ENCODE data around the gene PLXNA3. TPM values are rescaled to one million over a fixed set of nuclear protein-coding genes. Genes with fewer than 3 reads are reported as not detected.

The PLXNA3 gene
- total and polyA plus RNA-seq, 2 donors (not counting 1 experiment from before 2014, with no cell fraction given): 17.8 to 18.4 TPM

- Histone ChIP-seq H3K4me3 (replicated peaks in 1 of 4; ENCODE audit: control extremely low read depth in 1 of 4, insufficient read depth in 1 of 4, low read depth in 3 of 4, low read length in 4 of 4) (peak overlapping the region in 3 of 4 experiments; percentile 60 to 70 (median 69)), H3K4me1 (ENCODE audit: control insufficient read depth, extremely low read depth, insufficient read depth, low read length) (no peaks in the 10 kb centered on the region), H3K79me2 (ENCODE audit: control insufficient read depth, insufficient read depth, low read length) (peaks cover 14% of the 10 kb centered on the region), H3K27me3 (ENCODE audit: control insufficient read depth, insufficient read depth, low read length) (no peaks in the 10 kb centered on the region), H3K36me3 (ENCODE audit: control insufficient read depth, insufficient read depth, low read length) (peaks cover 3% of the 10 kb centered on the region), H3K4me2 (ENCODE audit: extremely low read depth, insufficient read depth, low read length) (peak overlapping the region; percentile 77), H2AFZ (ENCODE audit: low read length) (no peak overlapping the region), H3K27ac (ENCODE audit: insufficient read depth, low read length) (no peak overlapping the region), H3K9ac (ENCODE audit: insufficient read depth, low read length) (no peak overlapping the region), H4K20me1 (ENCODE audit: control insufficient read depth, extremely low read depth, insufficient read depth, low read length) (no peaks in the 10 kb centered on the region), H3K9me3 (ENCODE audit: control insufficient read depth, insufficient read depth, low read depth, low read length) (no peaks in the 10 kb centered on the region)
- no peak for DNase-seq (ENCODE audit: low read depth in 2 of 2)
- no peak for TF ChIP-seq EZH2 (IDR thresholded peaks at IDR 0.05; ENCODE audit: low read length, missing control alignments)
- no peak for TF ChIP-seq CTCF (conservative IDR thresholded peaks at IDR 0.05 in 1 of 2, IDR thresholded peaks at IDR 0.05 in 1 of 2; ENCODE audit: low read depth in 1 of 2, low read length in 2 of 2)
Measured at GRCh38 chrX:154429711-154430110, 28.4 kb upstream of the PLXNA3 start.

GRCh38 chrX:154430479-154430878, 27.6 kb upstream of the PLXNA3 start:
- H3K4me2 ChIP-seq (ENCODE audit: extremely low read depth, insufficient read depth, low read length): no peak overlapping the region
- no peak overlapping the region for H2AFZ ChIP-seq (ENCODE audit: low read length)
- no peaks in the 10 kb centered on the region for H3K4me1 ChIP-seq (ENCODE audit: control insufficient read depth, extremely low read depth, insufficient read depth, low read length)
- TF ChIP-seq EZH2 (IDR thresholded peaks at IDR 0.05; ENCODE audit: low read length, missing control alignments): no peak
- TF ChIP-seq CTCF (conservative IDR thresholded peaks at IDR 0.05 in 1 of 2, IDR thresholded peaks at IDR 0.05 in 1 of 2; ENCODE audit: low read depth in 1 of 2, low read length in 2 of 2): no peak
- H3K9me3 ChIP-seq (ENCODE audit: control insufficient read depth, insufficient read depth, low read depth, low read length): no peaks in the 10 kb centered on the region
- H3K27me3 ChIP-seq (ENCODE audit: control insufficient read depth, insufficient read depth, low read length): no peaks in the 10 kb centered on the region
- H4K20me1 ChIP-seq (ENCODE audit: control insufficient read depth, extremely low read depth, insufficient read depth, low read length): no peaks in the 10 kb centered on the region
- no peak overlapping the region for H3K9ac ChIP-seq (ENCODE audit: insufficient read depth, low read length)
- H3K36me3 ChIP-seq (ENCODE audit: control insufficient read depth, insufficient read depth, low read length): peaks cover 3% of the 10 kb centered on the region
- no peak for DNase-seq (ENCODE audit: low read depth in 2 of 2)
- peaks cover 14% of the 10 kb centered on the region for H3K79me2 ChIP-seq (ENCODE audit: control insufficient read depth, insufficient read depth, low read length)
- H3K27ac ChIP-seq (ENCODE audit: insufficient read depth, low read length): no peak overlapping the region
- no peak overlapping the region for H3K4me3 ChIP-seq (replicated peaks in 1 of 4; ENCODE audit: control extremely low read depth in 1 of 4, insufficient read depth in 1 of 4, low read depth in 3 of 4, low read length in 4 of 4)

GRCh38 chrX:154430916-154431315, 27.2 kb upstream of the PLXNA3 start:
- DNase-seq (ENCODE audit: low read depth in 2 of 2): no peak
- Histone ChIP-seq H3K79me2 (ENCODE audit: control insufficient read depth, insufficient read depth, low read length) (peaks cover 14% of the 10 kb centered on the region), H3K4me3 (replicated peaks in 1 of 4; ENCODE audit: control extremely low read depth in 1 of 4, insufficient read depth in 1 of 4, low read depth in 3 of 4, low read length in 4 of 4) (no peak overlapping the region), H3K9me3 (ENCODE audit: control insufficient read depth, insufficient read depth, low read depth, low read length) (no peaks in the 10 kb centered on the region), H3K4me2 (ENCODE audit: extremely low read depth, insufficient read depth, low read length) (no peak overlapping the region), H3K27ac (ENCODE audit: insufficient read depth, low read length) (no peak overlapping the region), H2AFZ (ENCODE audit: low read length) (no peak overlapping the region), H3K27me3 (ENCODE audit: control insufficient read depth, insufficient read depth, low read length) (no peaks in the 10 kb centered on the region), H3K9ac (ENCODE audit: insufficient read depth, low read length) (no peak overlapping the region), H3K4me1 (ENCODE audit: control insufficient read depth, extremely low read depth, insufficient read depth, low read length) (no peaks in the 10 kb centered on the region), H4K20me1 (ENCODE audit: control insufficient read depth, extremely low read depth, insufficient read depth, low read length) (no peaks in the 10 kb centered on the region), H3K36me3 (ENCODE audit: control insufficient read depth, insufficient read depth, low read length) (peaks cover 5% of the 10 kb centered on the region)
- TF ChIP-seq CTCF (conservative IDR thresholded peaks at IDR 0.05 in 1 of 2, IDR thresholded peaks at IDR 0.05 in 1 of 2; ENCODE audit: low read depth in 1 of 2, low read length in 2 of 2) (no peak), EZH2 (IDR thresholded peaks at IDR 0.05; ENCODE audit: low read length, missing control alignments) (no peak)
